ENCODE measurements around the gene RAB3GAP2.
"Not testable (repeated sequence)": the region's sequence is repeated elsewhere in the genome, so short reads cannot be mapped to it uniquely, and the experiment has no call there.

RAB3GAP2 gene

DNA sequence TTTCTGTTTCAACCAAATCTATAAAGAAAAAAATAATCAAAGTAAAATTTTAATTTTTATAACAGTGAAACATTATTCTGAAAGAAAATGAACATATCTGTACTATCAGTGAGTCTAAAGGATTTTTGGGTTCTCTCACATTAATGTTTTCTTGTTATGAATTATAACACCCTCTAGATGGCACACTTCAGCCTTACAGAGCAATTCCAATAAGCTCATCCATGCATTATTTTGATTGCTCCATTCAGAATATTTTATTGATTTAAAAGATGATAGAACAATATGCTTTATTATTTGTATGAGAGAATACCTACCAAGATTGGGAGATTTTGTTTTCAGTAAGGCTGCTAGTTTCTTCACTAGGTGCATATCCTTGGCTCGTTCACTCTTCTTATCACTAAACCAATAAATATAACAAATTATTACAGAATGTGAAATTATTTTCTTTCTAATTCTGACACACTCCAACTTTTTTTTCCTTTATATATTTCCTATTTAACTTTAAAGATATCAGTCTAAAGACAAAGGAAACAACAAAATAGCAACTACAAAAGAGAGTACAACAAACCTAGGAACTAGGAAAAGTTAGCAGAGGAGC is 82.4 kb downstream of the RAB3GAP2 start:
- DNase-seq: no peak

DNA sequence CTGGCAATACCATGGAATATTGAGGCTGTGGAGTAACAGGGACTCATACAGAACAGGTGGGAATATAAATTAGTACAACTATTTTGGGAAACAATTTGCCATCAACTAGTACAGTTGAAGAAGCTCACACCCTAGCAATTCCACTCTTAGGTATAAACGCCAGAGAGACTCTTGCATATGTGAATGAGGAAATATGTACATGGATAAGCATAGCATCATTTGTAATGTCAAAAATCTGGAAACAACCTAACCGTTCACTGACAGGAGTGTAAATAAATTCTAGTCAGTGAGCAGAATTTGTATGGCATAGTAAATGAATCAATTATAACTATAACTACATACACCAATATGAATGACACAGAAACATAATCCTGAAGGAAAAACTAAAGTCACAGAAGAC is 83.7 kb downstream of the RAB3GAP2 start:
- no peak for DNase-seq

DNA sequence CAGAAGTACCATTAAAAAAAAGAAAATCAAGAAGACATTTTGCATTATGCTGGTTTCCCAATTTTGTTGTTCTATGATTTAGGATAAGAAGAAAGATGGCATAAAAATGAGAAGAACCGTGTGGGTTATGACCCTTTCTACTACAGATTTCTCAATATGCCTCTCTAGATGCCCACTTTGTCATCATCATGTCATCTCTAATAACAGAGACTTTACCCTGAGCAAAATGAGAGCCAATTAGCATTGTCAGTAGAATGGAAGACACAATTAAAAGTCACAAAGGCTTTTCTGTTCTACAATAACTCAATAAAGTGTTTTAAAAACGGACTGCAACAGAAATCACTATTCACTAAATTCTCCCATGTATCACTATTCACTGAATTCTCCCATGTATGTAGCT is 85.5 kb downstream of the RAB3GAP2 start:
- no peak for DNase-seq

DNA sequence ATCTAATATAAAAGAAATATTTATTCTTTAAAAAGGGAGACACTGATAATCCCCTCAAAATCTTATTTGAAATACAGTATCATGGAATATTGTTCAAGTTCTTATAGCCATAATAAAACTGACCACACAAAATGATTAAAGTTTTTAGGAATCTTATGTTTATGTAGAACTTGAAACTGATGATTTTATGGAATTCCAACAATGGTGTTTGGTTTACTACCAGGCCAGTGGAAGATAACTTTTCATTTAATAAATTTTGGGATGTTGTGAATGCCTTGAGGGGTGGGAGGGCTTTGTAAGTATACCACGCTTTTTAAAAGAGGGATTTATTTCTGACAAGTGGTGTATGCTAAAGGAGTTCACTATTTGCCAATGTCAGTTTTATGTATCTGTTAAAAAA is 87.7 kb downstream of the RAB3GAP2 start:
- DNase-seq: no peak

DNA sequence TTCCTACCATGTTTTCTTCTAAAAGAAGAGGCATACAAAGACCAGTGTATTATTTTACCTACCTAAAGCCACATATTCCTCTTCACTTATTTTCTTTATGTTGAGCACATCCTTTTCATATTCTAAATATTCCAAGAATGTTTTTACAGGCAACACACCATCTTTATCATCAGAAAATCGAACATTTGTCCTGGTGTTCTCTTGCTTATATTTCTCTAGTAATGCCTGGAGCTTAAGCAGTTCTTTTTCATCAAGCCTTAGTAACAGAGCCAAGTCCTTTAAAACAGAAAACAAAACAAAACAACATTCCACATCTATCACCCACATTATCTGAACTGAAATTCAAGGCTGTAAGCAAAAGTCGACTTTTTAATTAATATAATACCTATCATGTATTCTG is 89.6 kb downstream of the RAB3GAP2 start:
- no peak for DNase-seq

DNA sequence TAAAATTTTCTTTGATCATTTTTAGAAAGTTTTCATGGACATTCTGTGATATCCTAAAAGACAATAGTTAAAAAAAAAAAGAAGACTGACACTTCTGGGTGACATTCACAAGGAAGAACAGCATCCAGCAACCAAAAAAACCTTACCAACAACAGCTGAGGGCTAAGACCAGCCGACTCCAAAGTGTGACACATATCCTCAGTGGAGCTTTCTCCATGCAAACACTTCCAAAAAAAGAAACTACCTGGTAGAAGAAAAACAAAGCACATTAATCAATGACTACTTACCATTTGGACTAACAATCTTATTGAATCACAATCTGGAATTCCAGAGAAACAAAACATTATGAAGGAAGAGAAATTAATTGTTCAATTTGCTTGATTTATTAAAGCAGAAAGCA is 90.1 kb downstream of the RAB3GAP2 start:
- DNase-seq: no peak

DNA sequence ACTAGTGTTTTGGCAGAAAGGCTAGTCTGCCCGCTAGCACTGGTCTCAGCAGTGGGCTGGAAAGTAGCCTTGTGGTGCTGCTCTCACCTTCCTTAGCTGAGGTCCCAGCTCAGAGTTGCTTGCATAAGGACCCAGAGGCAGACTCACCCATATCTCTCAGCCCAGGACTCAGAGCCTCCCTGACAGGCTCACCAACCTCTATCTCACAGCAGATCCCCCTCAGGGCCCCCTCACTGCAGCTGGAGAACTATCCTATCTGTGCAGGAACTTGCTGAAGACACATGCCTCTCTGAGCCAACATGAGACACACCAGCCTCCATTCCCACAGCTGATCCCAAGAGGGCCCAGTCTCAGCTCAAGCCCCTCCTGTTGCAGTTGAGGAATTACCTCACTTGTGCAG is 95.7 kb downstream of the RAB3GAP2 start:
- DNase-seq: no peak

DNA sequence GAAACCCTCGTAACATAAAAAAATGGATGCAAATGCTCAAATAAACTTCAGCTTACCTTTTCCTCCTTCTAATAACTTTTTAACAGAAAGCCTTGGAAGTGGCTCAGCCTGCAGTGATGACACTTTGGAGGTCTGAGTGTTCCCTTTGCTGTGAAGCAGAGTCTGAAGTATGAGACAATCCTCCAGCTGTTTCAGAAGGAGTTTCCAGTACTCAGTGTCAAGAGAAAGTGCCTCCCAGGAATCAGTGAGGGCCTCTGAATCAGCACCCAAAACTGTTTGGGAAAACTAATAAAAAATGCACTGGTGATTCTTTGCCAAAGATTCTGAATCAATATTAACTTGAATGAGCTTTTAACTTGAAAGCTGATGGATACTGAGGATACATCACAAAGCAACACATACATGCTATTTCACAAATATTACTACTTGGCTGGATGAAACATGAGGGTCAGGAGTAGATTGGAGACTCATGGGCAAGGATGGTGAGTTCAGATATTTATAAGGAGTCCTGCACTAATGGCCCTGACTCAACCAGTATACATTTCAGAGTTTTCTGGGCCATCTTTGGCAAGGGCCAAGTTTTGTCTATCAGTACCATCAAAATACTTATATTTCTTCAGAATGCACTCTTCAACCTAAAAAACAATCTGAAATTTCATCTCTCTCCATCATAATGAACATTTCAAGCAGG is 101.3 kb downstream of the RAB3GAP2 start:
- no peak for DNase-seq

DNA sequence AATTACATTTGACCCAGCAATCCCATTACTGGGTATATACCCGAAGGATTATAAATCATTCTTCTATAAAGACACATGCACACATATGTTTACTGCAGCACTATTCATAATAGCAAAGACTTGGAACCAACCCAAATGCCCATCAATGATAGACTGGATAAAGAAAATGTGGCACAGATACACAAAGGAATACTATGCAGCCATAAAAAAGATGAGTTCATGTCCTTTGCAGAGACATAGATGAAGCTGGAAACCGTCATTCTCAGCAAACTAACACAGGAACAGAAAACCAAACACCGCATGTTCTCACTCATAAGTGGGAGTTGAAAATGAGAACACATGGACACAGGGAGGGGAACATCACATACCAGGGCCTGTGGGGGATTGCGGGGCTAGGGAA is 102.4 kb downstream of the RAB3GAP2 start:
- not testable (repeated sequence) for DNase-seq

DNA sequence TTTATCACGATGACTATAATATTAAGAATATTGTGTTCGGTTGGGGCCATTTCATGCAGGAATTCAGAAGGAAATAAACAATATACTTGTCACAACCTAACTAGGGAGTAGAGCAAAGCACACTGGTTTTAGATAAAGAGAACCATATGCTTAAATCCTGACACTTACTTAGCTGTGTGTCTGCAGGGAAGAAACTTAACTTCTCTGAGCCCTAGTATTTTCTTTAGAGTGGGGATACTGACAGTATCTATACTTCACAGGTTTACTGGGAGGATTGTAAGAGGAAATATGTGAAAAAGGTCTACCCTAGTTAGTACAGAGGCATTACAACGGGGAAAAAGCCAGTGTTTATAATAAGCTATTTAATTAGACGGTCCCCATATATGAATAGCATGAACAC is 105.4 kb downstream of the RAB3GAP2 start:
- no peak for DNase-seq

DNA sequence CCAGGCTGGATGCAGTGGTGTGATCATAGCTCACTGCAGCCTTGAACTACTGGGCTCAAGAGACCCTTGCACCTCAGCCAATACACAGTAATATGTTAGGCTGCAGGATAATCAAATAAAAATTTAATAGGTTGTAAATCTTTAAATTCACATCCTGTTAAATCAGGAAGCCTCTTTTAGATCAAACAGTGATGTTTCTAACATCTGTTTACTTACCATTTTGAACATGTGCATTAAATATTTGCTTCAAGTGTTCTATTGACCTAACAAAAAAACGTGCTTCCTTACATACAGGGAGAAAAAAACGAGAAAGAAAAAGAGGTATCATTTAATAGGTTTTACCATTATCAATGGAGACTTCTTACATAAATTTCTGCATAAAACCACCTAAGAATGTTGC is 107.7 kb downstream of the RAB3GAP2 start:
- DNase-seq: no peak

DNA sequence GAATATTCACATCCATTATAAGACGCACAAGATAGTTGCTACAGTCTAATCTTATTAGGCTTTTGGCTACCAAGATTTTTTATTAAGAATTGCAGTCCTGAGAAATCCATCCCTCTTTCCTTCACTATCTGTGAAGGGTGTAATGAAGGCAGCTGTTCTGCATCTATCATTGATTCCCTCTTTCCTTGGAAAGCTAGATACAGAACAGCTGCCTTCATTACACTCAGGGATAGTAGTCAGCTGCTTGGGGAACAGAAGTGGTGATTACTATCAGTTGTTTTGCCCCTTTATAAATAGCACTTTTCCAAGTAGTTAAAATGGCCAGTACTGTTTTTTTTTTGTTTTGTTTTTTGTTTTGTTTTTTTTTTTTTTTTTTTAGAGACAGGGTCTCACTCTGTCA is 108.1 kb downstream of the RAB3GAP2 start:
- DNase-seq: no peak

DNA sequence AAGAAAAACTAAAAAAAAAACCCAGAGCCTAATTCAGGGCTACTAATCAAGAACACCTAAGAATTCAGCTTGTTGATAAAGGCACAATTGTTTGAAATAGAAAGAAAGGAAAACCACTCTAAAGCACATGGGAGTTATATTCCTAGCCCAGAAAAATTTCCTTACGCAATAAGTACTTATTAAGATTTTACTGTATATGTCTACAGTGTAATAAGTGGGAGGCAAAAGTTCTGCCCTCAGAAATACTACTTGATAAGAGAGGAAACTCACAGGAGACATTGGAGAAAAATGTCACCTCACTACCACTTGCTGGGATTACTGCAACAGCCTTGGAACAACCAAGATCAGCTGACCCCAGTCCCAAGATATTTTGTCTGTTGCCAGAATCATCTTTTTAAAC is 112.2 kb downstream of the RAB3GAP2 start:
- no peak for DNase-seq

DNA sequence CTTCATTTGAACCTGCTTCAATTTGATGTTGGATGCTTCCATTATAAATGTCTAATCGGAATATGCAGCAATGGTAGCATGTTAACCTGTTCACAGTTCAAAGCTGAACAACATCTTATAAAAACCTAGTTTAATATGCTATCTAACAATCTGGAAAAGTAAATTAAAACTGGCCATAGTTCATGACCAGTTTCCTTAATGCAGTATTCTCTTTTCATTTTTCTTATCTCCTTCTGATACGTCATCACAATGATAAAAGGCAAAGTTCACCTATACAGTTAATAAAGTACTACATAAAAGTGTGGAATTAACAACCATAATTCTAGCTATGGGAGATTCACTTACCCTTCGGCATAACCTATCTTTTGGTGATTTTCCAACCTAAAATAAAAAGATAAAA is 113.2 kb downstream of the RAB3GAP2 start:
- no peak for DNase-seq

DNA sequence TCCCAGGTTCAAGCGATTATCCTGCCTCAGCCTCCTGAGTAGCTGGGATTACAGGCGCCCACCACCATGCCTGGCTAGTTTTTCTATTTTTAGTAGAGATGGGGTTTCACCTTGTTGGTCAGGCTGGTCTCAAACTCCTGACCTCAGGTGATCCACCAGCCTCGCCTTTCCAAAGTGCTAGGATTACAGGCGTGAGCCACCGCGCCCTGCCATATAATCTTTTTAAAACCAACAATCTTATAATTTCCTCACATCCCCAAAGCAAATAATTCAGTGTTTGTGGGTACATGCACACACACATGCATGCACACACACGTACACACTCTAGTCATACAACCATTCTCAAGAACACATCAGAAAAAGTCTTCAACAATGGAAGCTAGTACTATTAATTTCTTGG is 113.7 kb downstream of the RAB3GAP2 start:
- DNase-seq: not testable (repeated sequence)

DNA sequence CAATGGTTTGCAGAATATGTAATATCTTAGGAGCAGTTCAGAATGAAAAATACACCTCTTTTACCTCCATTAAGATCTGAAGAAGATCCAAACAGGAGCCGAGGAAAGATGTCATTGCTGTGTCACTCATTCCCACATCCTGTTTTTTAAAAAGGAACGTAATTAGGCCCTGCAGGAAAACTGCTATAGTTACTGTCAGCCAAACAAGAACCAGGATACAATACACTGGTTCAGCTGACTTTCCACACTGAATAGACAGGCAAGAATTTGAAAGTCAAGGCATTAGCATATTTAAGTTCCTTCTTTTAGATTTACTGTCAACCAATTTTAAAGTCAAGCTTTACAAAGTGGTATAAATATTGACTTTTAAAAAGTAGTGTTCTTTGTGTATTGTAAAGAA is 114.5 kb downstream of the RAB3GAP2 start:
- no peak for DNase-seq

DNA sequence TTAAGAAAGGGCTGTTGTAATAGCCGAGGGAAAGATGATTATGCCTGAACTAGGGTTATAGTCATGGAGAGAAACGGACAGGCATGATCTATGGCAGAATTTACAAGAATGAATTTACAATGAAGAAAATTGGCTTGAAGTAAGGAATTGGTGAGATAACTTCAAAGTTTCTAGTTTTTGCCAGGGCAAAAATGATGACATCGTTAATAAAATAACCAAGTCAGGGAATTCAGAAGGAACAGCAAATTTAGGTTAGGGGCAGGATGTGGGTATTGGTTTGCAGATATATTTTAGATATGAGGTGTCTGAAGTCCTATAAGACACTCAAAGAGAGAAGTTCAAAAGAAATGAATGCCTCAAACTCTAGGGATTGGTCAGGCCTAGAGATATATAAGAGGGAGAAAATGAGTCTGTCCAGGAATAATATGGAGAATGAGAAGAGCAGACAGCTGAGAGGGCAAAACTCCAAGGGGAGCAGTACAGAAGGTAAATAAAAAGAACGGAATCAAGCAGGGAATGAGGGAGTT is 115.6 kb downstream of the RAB3GAP2 start:
- no peak for DNase-seq

DNA sequence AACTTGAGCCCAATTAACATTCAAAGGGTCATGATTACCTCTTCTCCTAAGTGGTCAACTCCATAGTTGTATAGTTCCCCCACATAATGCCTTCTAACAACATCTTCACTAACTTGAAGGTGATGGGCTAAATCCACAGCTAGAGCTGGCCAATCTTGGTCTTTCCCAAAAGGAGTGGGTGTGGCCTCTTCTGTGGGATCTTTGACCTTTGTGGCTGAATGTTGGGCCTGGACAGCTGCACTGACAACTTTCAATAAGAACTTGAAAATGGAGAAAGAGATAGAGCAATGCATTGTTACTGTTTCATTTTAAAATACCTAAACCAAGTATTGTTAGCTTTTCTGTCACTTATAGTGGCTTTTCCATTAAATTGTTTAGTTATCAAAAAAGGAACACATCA is 119.1 kb downstream of the RAB3GAP2 start:
- DNase-seq: no peak

DNA sequence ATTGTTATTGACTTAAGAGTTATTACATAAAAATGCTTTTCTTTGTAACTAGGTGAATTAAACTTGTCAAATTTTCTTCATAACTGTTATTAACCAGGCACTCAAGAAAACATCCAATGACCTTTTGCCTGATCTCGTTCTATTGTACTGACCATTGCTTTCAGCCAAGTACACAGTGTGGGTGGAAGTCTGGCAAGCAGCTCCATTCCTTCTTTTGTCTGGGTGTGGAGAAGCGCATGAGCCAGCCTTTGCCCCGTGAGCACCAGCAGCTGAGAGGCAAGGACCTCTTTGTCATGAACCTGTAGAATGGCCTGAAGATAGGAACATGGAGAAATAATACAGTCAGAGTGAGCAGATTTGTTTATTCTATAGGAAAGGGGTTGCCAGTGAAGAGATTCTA is 120.8 kb downstream of the RAB3GAP2 start:
- no peak for DNase-seq

DNA sequence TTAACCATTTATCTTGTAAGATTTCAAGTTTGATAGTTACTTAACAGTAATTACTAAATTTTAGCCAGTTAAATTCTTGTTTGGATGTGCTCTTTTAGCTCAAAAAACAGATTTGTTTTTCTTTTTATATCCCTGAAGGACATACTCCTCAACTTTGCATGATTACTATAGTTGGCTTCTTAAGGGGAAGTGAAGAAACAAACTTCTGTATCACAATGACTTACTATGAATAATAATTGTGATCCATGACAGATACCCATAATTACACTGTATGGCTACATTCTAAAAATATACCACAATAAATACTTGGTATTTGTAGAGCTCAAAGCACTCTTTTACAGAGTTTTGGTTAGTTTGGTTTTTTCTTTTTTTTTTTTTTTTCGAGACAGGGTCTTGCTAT is 122.5 kb downstream of the RAB3GAP2 start:
- no peak for DNase-seq

DNA sequence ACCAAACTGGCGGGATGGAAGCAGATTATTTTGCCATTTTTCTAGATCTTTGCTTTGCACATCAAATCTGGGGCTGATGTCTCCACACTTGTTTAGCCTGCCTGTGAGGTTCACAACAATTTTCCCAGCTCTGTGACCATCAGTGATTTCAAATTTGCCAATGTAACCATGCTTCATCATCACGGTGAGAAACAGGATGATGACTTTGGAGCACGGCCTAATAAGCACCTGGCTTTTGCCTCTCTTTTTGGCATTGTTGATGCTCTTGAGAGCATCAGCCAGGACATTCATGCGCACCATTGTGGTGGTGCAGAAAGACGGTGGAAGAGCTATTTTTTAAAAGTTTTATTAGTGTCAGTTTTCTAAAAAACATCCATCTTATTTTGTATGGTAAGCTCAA is 128.2 kb downstream of the RAB3GAP2 start:
- DNase-seq: no peak

DNA sequence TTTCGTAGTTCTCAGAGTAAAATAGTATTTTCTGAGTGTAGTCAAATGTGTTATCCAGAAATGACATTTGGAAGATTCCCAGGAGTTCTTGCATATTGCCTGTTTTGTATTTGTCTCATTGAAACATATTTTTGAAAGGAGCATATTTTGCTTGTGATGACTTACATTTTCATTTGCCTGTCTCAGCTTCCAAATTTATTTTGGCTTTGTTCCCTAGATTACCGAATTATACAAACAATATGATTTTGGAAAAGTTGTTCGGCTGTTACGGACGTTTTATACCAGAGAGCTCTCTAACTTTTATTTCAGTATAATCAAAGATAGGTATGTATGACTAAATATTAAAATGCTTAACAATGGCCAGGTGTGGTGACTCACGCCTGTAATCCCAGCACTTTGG is 132.3 kb downstream of the RAB3GAP2 start:
- DNase-seq: no peak

DNA sequence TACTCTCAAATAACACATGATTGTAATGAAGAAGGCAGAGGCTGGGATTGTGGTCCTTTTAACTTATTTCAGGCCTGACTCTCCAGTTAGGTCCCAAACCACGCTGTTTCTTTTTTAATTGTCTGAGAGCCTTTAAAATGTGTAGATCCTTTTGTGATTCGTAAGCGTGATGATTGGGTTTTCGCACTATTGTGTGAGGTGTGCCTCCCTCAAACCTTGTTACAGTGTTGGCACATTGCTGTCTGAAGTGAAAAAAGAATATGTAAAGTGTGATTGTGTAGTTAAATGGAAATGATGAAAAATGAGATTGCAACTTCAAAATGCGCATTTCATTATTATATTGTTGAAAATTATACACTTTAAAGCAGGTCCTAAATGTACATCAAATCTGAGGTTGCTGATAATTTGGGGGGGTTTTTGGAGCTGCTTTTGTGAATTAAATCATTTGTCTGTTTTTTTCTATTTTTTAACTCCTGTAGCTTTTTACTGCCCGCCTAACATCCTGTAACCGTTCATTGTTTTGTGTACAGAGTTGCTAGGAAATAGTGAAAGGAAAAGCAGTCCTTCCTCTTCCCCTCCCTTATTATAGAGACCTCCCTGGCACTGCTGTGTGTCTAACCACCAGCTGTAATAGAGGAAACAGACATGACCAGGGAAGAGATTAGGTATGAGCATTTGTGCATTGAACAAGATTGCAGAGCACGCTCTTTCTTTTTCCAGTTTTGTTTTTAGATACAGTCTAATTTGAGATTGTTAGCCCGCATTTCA is 135.1 kb downstream of the RAB3GAP2 start:
- no peak for DNase-seq

DNA sequence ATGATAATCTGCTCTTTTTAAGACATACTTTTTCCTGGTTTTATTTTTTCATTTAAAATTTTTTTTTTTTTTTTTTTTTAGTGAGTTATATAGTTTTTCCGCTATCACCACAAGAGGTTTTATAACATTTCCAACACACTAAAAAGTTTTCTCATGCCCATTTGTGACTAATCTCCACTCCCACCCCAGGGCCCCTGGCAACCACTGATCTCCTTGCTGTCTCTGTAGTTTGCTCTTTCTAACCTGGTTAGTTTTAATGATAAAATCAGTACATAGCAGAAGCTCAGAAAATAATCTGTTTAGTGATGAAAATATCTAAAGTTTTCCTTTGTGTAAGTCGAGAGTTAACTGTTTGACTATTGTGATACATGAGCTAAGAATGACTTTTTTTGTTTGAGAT is 136.5 kb downstream of the RAB3GAP2 start:
- DNase-seq: no peak

All from stimulated activated CD4-positive, alpha-beta T cell treated with anti-CD3 and anti-CD28 coated beads, Interleukin-2, amount 100 ng/mL, for 48 hours (primary cell).